Transverse colon (tissue), 4 donors: ENCODE results near the gene PRR33. TPM values are rescaled to one million over a fixed set of nuclear protein-coding genes. Genes with fewer than 3 reads are reported as not detected.

Experiments
- DNase-seq: peaks from one replicate; pipeline ENCODE4 v3.0.0-alpha.2; 2019
- H3K27ac ChIP-seq, 4 donors: fragments of 200-600 bp; sonication (generic); 2 replicates each; pipeline ENCODE4 v1.5.1; 2016 to 2018; ENCODE audit warnings: inconsistent platforms in 4 of 4
- H3K27me3 ChIP-seq: fragments of 200-600 bp; sonication (generic); 2 replicates; pipeline ENCODE4 v1.5.1; 2017; ENCODE audit warnings: inconsistent platforms
- H3K36me3 ChIP-seq, 4 donors: fragments of 200-600 bp; sonication (generic); 2 replicates each; pipeline ENCODE4 v1.5.1; 2017 to 2019; ENCODE audit warnings: inconsistent platforms in 4 of 4
- H3K4me1 ChIP-seq, 4 donors: fragments of 200-600 bp; sonication (generic); 2 replicates each; pipeline ENCODE4 v1.5.1; 2017 to 2020; ENCODE audit warnings: inconsistent platforms in 4 of 4
- H3K4me3 ChIP-seq, 4 donors: fragments of 200-600 bp; sonication (generic); 1 replicate in 1 of 4; 2 replicates in 3 of 4; pipeline versions ENCODE4 v1.5.1 to v1.6.1; 2017 to 2019; ENCODE audit warnings: inconsistent platforms in 4 of 4
- H3K9me3 ChIP-seq, 2 donors: fragments of 200-600 bp; sonication (generic); 2 replicates each; pipeline ENCODE4 v1.5.1; 2017 to 2019; ENCODE audit warnings: inconsistent platforms in 2 of 2
- CTCF ChIP-seq, 5 experiments: fragments of 200-600 bp in 3 of 5; fragments of 450-650 bp in 2 of 5; sonication (generic) in 3 of 5; IDR thresholded peaks; 1 replicate in 2 of 5; 2 replicates in 3 of 5; pipeline ENCODE4 v1.5.1; 2016 to 2017; ENCODE audit warnings: antibody characterized with exemption in 5 of 5, inconsistent platforms in 3 of 5, mild to moderate bottlenecking in 2 of 5, moderate library complexity in 1 of 5
- EP300 ChIP-seq: sonication (generic); formaldehyde crosslinking; IDR thresholded peaks from one replicate; pipeline ENCODE4 v1.6.1; 2017; ENCODE audit warnings: antibody characterized with exemption, low read depth
- POLR2A ChIP-seq: fragments of 450-650 bp; IDR thresholded peaks from one replicate; pipeline ENCODE4 v1.6.1; 2016; ENCODE audit warnings: antibody characterized with exemption, mild to moderate bottlenecking, moderate library complexity
- POLR2AphosphoS5 ChIP-seq, 3 donors: sonication (generic); formaldehyde crosslinking; IDR thresholded peaks; one replicate each; pipeline ENCODE4 v1.6.1; 2016; ENCODE audit warnings: antibody characterized with exemption in 3 of 3
- WGBS, 2 donors: methylation state at CpG; one replicate each; pipeline ENCODE4 v1.1.5; 2018; ENCODE audit warnings: low coverage in 1 of 2; 5-methylcytosine and 5-hydroxymethylcytosine counted together
- in situ Hi-C, 4 donors: fragments of 200-750 bp; cut with MboI; loops; one replicate each; pipeline versions ENCODE4 v1.15.0 to v1.15.1; 2017; ENCODE audit warnings: low sequenced_read_pairs in 3 of 4, low pct_ligation_motif_present in 1 of 4, low pct_unique_long_range_greater_than_20kb in 1 of 4
- intact Hi-C: fragments of 100-400 bp; cut with DNase I; formaldehyde crosslinking; loops from one replicate; pipeline ENCODE4 v1.15.1; 2023; ENCODE audit warnings: low total_unique reads
- total RNA-seq, 4 donors: library from RNA; depleted of rRNA; stranded (reverse); fragments of >200 nt; gene quantifications; one replicate each; pipeline ENCODE4 v1.1.0, GENCODE V29; 2016

The PRR33 gene
- total RNA-seq, 4 donors from 2014 or later = not detected

- Histone ChIP-seq H3K36me3 (no peaks in the 10 kb centered on the region), H3K4me1 (peaks cover 0 to 4% (median 0%) of the 10 kb centered on the region in 4 donors), H3K27me3 (no peaks in the 10 kb centered on the region), H3K27ac (no peak overlapping the region), H3K9me3 (no peaks in the 10 kb centered on the region), H3K4me3 (no peak overlapping the region)
- no peak for DNase-seq
- intact Hi-C loops (no loop called here), in situ Hi-C loops (no loop called here)
- TF ChIP-seq POLR2AphosphoS5 (IDR thresholded peaks at IDR 0.05) (no peak), EP300 (no peak), POLR2A (no peak), CTCF (IDR thresholded peaks at IDR 0.05) (no peak)
- 77% methylated on average over 30 of the region's 33 CpGs; no CpG with 5 or more reads in 1 of the 2 donors for WGBS, 2 donors
Observed at GRCh38 chr11:1935156-1936071, 43.7 kb upstream of the PRR33 start.

- H3K4me3 ChIP-seq = no peak overlapping the region
- H3K36me3 ChIP-seq = no peaks in the 10 kb centered on the region
- in situ Hi-C loops (no loop called here), intact Hi-C loops (no loop called here)
- H3K4me1 ChIP-seq = peaks cover 0 to 4% (median 0%) of the 10 kb centered on the region in 4 donors
- no peak for DNase-seq
- no peak for TF ChIP-seq POLR2AphosphoS5 (IDR thresholded peaks at IDR 0.05)
- TF ChIP-seq CTCF (IDR thresholded peaks at IDR 0.05) = no peak
- no peak for TF ChIP-seq EP300
- TF ChIP-seq POLR2A = no peak
- H3K27me3 ChIP-seq = no peaks in the 10 kb centered on the region
- H3K9me3 ChIP-seq = no peaks in the 10 kb centered on the region
- no peak overlapping the region for H3K27ac ChIP-seq
- WGBS, 2 donors = 65% methylated on average over 20 of the region's 24 CpGs; no CpG with 5 or more reads in 1 of the 2 donors
Observed at GRCh38 chr11:1934335-1935155, 42.9 kb upstream of the PRR33 start.

GRCh38 chr11:1933416-1934334 lies 42.0 kb upstream of the PRR33 start:
- H3K27ac ChIP-seq = no peak overlapping the region
- no peak overlapping the region for H3K4me3 ChIP-seq
- DNase-seq = no peak
- no peaks in the 10 kb centered on the region for H3K4me1 ChIP-seq
- in situ Hi-C loops (no loop called here), intact Hi-C loops (no loop called here)
- no peaks in the 10 kb centered on the region for H3K36me3 ChIP-seq
- TF ChIP-seq EP300 (no peak), POLR2A (no peak), POLR2AphosphoS5 (IDR thresholded peaks at IDR 0.05) (no peak), CTCF (IDR thresholded peaks at IDR 0.05) (no peak)
- WGBS, 2 donors = 74 to 82% methylated on average over 10 to 18 of the region's 18 CpGs
- H3K27me3 ChIP-seq = no peaks in the 10 kb centered on the region
- no peaks in the 10 kb centered on the region for H3K9me3 ChIP-seq
